Amniotic stem cell (primary cell): ENCODE measurements around the gene SAMM50.

Experiments used
- DNase-seq: peaks from one replicate; lab custom pipeline; 2025; lab: John Stamatoyannopoulos, UW

SAMM50 gene

DNA sequence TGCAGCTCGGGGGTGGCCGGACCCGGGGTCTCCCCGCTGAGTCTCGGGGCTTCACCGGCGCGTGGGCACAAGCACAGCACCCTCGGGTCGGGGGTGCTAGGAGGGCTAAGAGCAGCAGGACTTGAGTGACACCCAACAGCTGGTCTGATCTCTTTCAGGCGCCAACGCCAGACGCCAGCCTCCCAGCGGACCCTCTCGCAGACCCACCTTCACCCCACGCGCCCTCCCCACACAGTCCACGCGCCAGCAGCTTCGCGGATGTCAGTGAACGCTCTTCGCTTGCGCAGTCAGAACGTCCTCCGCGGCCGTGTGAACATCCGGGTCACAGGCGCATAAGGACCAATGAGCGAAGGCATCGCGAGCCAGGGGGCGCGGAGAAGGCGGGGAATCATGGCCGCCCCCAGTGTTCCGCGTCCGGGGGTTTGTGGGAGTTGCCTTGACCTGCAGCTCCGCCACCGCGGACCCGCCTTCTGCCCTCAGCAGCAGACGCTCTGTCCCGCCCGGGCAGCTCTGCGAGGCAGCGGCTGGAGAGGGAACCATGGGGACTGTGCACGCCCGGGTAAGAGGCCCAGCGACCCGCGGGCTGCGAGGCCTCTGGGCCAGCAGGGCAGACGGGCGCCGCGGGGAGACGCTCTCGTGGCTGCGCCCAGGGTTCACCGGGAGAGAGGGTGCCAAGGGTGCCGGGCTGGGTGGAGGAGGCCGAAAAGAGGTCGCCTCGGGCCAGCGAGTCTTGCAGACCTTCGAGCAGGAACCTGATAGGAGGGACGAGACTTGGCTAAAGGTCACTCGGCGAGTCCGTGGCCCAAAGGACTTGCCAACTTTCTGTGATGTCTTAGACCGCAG, at the start of gene SAMM50:
Gene SAMM50 (plus strand): TSS at position 403 of the 843 bp plus-strand sequence. CDS start 136 bp downstream, at position 539.
- DNase-seq = peak; percentile 87

- no peak for DNase-seq
These were observed 49.6 kb upstream of the SAMM50 start for GRCh38 chr22:43905681-43906080.

- no peak for DNase-seq
These were observed 45.5 kb upstream of the SAMM50 start for GRCh38 chr22:43909708-43910107.

GRCh38 chr22:43910178-43910695, 45.0 kb upstream of the SAMM50 start:
- no peak for DNase-seq

DNA sequence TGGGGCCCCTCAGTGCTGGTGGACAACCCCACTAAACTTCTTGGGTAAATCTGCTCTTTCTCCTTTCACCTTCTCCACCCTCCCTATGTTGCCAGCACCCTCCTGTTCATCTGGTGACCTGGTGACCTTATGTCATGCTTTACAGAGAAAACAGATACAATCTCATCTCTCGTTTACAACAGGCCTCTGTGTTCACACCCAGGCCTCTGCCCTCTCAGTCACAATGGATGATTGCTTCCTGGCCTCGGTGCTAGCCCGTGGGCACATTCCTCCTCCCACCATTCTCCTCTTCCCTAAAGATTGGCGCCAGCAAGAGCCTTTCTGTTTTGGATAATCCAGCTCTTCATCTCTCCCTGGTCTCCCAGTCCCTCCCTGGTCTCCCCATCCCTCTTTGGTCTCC, 43.9 kb upstream of the SAMM50 start:
- DNase-seq = no peak

- DNase-seq = no peak
These were observed 37.7 kb upstream of the SAMM50 start for GRCh38 chr22:43917521-43917920.

DNA sequence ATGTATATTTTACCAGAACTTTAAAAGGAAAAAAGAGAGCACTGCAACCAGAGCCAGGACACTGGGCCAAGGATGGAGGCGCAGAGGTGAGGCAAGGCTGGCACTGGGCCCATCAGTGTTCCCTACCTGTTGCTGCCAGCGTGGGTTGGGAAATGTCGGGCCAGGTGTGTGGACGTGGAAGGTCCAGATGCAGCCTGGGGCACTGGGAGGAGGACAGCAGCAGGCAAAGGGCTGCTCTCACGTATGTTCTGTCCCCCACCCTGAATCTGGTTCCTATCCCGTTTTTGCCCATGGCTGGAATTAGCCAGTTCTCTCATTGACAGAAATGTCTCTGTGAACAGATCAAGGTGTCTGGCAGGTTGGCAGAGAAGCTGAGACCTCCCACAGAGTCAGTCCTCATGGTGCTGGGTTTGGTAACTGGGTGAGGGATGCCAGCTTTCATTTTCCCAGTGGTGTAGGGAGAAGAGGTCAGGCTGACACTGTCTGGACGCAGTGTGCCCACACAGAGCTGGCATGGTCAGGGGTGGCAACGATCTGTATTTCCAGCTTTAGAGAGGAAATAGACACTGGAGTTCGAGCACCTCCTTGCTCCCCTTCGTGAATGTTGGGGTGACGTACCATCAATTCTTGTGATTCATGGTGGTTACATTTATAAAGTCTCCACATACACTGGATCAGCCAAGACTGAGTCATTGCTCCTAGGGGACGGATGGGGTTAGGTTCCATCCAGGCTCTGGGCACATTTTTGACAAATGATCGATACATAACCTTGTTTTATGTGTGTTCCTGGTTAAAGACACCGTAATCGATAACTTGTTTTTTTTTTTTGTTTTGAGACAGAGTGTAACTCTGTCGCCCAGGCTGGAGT, 35.9 kb upstream of the SAMM50 start:
- no peak for DNase-seq

DNA sequence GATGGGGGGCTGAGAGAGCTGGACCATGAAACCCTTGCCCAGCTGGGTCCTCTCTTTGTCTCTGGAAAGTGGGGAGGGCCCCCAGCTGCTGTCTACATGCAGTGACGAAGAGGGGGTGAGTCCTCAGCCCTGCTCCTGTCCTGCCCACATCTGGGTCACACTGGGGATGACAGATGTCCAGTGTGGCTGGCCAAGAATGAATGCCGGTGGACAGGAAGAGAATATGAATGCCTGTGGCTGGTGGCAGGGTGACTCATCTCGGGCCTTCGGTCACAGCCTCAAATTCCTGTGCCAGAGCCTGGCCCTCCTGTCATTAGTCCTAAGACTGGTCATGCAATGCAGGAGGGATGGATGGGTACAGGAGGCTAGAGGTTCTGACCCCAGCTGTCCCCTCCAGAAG, 33.9 kb upstream of the SAMM50 start:
- peak; percentile 17 for DNase-seq

GRCh38 chr22:43922123-43922522, 33.1 kb upstream of the SAMM50 start:
- no peak for DNase-seq

GRCh38 chr22:43923191-43923590, 32.1 kb upstream of the SAMM50 start:
- no peak for DNase-seq

GRCh38 chr22:43923631-43924464, 31.4 kb upstream of the SAMM50 start, which contains the start of gene PNPLA3:
Gene PNPLA3 (plus strand): TSS chr22:43923805. CDS start chr22:43923912, 107 bp downstream.
- peak; percentile 86 for DNase-seq

GRCh38 chr22:43924877-43925276, 30.4 kb upstream of the SAMM50 start:
- DNase-seq = no peak

GRCh38 chr22:43925433-43926348, 29.6 kb upstream of the SAMM50 start:
- no peak for DNase-seq

GRCh38 chr22:43926349-43926710, 28.9 kb upstream of the SAMM50 start:
- DNase-seq = no peak

DNA sequence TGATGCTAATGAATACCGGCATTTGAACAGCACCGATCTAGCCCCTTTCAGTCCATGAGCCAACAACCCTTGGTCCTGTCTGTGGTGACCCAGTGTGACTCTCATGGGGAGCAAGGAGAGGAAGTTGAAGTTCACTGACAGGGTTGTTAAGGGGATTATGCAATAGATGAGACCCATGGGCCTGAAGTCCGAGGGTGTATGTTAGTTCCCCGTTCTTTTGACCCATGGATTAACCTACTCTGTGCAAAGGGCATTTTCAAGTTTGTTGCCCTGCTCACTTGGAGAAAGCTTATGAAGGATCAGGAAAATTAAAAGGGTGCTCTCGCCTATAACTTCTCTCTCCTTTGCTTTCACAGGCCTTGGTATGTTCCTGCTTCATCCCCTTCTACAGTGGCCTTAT, 26.8 kb upstream of the SAMM50 start:
- no peak for DNase-seq

- DNase-seq = no peak
These were observed 26.3 kb upstream of the SAMM50 start for GRCh38 chr22:43928908-43929307.

DNA sequence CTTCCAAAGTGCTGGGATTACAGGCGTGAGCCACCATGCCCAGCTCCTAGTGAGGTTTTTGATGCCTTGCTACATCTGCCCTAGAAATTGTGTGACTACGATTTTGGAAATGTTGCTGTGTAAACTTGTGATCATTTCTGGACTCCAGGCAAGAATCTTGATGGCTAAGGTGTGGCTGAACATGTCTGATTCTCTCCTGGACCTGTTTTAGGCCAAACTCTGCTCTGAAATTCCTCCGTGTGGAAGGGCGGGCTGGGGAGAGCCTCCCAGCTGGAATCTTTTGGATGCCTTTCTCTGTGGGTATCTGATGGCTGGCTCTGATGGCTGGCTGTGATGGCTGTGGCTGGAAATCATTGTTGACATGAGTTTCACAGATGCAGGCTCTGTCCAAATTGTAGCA, 23.5 kb upstream of the SAMM50 start:
- DNase-seq = no peak

GRCh38 chr22:43941449-43941848, 13.8 kb upstream of the SAMM50 start:
- no peak for DNase-seq

GRCh38 chr22:43944670-43945430, 10.4 kb upstream of the SAMM50 start:
- no peak for DNase-seq
